Pons (tissue), 1 donor: ENCODE results near the gene STON2.
A peak's percentile ranks its signal among the peaks of the same experiment; 100 is the strongest.
"Not testable (repeated sequence)": the region's sequence is repeated elsewhere in the genome, so short reads cannot be mapped to it uniquely, and the experiment has no call there.

ENCODE experiments used
- DNase-seq: peaks from one replicate; pipeline ENCODE4 v3.0.0-alpha.2; 2016; ENCODE audit warnings: low spot score

The STON2 gene, protein sequence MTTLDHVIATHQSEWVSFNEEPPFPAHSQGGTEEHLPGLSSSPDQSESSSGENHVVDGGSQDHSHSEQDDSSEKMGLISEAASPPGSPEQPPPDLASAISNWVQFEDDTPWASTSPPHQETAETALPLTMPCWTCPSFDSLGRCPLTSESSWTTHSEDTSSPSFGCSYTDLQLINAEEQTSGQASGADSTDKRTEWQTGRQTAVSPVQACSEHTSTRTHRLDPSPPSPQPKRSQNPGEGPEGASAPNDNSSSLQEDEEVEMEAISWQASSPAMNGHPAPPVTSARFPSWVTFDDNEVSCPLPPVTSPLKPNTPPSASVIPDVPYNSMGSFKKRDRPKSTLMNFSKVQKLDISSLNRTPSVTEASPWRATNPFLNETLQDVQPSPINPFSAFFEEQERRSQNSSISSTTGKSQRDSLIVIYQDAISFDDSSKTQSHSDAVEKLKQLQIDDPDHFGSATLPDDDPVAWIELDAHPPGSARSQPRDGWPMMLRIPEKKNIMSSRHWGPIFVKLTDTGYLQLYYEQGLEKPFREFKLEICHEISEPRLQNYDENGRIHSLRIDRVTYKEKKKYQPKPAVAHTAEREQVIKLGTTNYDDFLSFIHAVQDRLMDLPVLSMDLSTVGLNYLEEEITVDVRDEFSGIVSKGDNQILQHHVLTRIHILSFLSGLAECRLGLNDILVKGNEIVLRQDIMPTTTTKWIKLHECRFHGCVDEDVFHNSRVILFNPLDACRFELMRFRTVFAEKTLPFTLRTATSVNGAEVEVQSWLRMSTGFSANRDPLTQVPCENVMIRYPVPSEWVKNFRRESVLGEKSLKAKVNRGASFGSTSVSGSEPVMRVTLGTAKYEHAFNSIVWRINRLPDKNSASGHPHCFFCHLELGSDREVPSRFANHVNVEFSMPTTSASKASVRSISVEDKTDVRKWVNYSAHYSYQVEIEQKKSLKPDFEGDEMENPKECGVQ

DNA sequence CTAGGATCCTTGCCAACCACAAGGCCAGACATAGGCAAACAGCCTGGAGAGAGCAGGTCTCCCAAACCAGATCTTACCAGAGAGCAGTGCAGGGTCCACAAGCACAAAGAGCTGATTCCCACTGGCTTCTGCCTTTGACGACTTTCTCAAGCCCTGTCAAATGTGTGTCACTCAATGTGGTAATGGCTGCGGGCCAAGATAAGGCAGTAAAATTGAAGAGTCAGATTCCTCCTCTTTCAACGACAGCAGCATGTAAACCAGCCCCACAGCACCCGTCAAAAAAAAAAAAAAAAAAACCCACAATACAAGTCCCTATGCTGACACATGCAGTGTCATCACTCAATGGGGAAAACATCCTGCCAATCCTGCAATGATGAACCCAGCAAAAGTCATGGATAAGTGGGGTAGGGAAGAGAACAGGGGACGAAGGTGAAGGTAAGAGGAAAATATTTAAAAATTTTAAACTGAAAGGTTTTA lies at the start of gene STON2:
STON2 (minus strand) TSS at position 123 of the 477 bp plus-strand sequence. CDS start 1,942 bp downstream, outside the sequence.
- DNase-seq: peak; percentile 48

DNA sequence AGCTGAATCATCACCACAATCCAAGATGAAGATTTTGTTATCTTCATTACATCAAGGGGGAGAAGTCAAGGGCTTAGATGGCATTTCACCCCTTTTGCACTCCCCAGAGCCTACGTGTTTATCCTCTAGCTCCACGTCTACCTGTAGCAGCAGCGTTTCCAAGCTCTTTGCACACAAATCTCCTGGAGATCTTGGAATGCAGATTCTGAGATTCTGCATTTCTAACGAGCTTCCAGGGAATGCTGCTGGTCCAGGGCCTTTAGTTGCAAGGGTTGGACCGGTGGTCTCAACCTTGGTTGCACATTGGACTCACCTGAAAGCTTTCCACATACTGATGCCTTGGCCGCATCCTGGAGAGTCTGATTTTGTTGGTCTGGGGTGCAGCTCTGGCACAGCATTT lies 49.5 kb upstream of the STON2 start:
- DNase-seq: no peak

DNA sequence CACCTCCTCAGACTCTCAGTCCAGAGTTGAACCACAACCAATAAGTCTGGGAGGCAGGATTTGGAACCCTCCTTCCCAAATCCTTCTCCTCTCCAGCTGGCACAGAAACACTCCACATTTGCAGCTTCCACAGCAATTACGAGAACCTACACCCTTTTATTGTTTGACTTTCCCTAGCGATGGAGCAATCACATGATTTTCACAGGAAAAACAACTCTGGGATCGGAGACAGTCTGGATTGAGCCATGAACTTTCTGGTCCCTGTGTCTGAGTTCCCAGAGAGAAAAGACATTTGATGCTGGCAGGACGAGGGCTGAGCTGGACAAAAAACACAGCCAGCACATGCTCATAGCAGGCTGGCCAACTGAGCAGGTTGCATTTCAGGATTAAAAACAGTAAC lies 49.0 kb upstream of the STON2 start:
- peak; percentile 41 for DNase-seq

DNA sequence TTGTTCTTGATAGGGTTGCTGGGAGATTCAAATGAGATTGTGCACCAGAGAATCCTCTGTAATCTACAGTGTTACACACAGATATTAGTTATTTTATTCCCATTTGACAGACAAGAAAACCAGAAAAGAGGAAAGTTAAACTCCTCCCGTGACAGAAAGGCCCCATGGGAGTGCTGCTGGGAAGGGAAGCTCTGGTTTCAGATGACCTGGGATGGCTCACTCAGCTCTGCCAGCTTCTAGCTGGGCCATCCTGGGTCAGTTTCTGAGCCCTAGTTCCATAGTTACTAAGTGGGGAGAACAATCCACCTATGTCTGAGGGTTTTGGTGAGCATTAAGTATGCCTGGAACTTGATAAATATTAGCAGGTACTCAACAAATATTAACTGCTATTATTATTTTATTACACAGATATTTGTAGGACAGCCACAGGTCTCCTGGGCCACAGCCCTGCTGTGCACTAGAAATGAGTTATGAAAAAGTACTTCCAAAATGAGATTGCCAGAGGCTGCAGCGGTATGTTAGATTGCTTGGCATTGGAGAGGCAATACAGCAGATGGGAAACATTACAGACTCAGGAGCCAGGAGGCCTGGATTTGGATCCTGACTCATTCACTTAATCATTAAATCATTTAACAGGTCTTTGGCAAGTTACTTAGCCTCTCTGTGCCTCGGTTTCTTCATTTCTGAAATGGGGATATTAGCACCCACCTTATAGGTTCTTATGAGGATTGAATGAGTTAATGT lies 47.1 kb upstream of the STON2 start:
- no peak for DNase-seq

DNA sequence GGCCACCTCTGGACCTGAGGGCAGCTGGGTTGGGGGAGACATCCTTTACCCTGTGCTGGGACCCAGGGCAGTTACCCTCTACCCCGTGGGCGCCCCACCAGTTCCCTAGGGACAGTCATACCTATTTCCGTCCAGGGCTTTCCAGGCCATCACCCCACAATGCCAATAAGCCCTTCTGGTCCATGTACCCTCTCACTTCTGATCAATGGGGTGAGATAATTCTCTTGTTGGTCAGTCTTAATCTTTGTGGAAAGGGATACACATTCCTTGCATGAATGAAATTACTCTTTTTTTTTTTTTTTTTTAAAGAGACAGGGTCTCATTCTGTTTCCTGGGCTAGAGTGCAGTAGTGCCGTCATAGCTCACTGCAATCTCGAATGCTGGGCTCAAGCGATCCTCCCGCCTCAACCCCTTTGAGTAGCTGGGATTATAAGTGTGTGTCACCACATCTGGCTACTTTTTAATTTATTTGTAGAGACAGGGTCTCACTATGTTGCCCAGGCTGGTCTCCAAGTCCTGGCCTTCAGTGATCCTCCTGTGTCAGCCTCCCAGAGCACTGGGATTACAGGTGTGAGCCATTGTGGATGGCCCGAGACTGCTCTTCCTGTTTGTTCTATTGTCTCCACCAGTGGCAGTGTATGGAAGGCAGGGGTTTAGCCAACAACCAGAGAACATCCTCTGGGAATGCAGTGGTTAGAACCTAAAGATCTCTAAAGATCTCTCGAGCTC lies 46.3 kb upstream of the STON2 start:
- DNase-seq: no peak

DNA sequence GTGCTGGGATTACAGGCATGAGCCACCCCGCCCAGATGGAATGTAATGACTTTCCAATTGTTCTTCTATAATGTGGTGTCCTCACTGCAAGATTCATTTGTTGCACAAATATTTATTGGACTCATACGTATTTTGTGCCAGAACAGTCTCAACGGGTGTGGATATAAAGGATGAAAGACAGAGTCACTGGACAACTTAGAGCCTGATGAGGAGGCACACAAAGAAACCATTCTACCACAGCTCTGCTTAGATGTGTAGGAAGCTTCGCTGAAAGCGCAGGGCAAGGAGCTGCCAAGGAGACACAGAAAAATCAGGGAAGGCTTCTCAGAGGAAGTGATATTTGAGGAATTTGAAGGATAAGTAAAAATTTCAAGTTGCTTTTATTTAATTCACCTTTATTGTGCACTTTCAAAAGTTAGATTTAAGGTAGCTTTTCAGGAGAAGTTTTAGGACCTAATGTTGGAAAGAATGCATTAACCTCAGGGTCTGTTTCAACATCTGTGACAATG lies 41.6 kb upstream of the STON2 start:
- no peak for DNase-seq

DNA sequence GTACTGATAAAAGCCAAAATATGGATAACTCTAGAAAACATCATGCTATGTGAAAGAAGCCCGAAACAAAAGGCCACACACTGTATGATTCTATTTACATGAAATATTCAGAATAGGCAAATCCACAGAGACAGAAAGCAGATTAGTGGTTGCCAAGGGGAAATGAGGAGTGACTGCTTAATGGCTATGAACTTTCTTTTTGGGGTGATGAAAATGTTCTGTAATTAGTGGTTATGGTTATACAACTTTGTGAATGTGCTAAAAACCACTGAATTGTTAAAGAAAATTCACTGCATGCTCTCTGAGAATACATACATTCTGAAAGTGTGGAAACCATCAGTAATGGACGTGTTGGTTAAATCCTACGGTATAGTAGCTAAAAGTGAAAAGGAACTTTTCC lies 39.9 kb upstream of the STON2 start:
- no peak for DNase-seq

DNA sequence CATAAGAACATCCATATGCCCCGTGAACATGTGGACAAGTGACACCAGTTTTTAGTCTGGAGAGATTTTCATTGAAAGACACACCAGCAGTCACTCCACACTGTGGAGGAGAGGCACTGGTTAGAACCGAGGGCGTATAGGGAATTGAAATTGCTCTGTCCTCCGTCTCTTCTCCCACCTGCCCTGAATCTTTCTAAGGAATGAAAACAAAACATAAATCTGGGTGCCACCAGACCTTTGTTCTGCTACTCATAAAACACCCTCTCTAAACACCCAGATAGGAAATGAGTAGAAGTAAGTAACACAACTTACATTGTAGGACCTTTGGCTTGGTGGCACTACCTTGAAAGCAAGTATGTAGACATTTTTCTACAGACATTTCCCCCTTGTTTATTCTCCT lies 37.1 kb upstream of the STON2 start:
- DNase-seq: no peak

DNA sequence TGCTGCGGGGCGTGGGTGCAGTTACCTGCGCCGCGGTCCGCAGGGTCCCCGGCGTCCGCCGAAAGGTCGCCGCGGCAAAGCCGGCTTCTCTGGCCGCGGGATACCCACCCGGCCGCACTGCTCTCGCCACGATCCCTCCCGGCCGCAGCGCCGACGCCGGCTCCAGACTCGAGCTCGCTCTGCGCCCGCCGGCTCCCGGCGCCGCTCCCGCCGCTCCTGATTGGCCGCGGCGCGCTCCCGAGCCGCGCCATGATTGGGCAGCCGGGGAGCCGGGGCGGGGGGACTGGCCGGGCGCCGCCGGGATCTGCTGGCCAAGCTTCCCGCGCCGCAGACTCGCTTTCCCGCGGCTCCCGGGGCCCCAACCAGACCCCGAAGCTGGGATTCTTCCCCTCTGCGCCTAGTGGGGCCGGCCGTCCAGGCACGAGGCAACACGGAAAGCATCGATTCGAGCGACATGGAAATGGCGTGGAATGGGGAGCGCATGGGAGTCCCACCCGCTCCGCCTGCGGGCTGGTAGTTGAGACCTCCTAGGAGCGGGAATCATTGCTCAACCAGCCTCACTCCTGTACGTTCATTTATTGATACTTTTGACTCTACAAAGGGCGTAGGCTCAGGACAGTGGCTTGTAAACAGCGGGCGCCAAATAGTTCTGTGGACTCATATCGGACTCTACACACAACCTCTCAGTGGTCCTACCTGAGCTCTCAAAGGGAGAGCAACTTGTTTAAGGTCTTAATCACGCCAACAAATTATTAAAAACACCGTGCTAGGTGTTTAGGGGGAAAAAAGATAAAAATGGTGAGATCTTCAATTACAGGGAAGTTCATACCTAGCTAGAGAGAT lies 36.4 kb upstream of the STON2 start:
- peak; percentile 72 for DNase-seq

DNA sequence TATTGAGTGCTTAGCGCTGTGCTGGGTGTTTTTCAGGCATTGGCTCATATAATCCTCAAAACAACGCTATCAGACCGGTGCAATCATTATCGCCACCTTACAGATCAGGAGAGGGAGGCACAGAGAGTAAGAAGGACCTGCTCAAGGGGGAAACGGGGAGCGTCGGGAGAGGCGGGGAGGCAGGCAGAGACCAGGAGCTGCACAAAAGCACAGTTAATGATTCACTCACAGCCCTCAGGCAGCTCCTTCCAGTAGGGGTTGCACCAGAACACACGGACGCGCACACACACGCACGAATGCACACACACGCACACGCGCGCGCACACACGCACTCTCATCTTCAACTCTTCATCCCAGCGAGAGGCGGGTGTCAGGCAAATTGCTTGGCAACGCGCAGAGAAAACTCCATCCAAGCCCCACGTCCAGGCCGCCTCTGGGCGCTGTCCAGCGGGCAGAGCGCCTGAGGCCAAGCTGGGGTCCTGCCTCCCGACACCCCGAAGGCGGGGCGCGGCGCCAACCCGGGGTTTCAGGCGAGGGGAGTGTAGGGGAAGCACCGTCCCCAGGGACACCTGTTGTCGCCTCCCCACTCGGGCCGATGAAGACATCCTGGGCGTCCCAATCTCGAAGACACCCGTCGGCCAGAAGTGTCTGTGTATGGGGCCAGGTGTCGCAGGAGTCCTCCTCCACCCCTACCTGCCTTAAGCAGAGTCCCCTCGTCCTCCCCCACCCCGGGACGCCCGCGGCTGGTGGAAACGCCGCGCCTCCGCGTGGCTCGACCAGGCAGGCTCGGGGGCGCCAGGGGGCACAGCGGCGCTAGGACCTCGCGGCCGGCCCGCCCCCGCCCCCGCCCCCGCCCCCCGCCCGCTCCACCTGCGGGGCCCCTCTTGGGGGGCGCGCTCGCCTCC lies 35.5 kb upstream of the STON2 start:
- DNase-seq: peak; percentile 42

DNA sequence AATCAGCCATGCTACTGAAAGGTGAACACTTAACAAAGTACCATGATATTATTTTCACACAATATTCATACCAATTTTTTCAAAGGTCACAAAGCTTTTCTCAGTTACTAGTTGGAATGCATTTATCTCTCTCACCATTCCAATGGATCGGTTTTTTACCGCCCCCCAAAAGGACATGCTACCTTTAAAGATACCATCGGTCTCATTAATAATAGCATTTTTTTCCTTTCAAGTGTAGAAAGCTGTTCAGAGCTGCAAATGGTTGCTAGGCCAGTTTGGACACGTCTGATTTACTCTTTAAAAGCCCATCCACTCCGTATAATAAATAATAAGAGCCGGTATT lies 34.9 kb upstream of the STON2 start:
- DNase-seq: no peak

DNA sequence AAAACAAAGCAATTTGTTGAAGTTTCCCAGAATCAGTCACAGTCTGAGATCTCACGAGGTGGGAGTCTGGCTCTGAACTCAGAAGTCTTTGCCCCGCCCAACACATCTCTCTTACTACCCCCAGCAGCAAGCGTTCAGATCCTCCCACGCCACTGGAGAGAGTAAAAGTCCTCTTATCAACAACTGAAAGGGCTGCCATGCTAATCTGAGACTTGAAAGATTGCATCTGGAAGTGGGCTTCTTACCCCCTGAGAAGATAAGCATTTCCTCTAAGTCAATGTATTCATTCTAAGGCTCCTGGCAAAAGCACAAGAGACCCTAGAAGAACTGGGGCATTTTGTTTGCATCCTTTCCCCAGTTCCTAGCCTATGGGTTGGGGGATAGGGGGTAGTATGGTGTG lies 34.1 kb upstream of the STON2 start:
- DNase-seq: no peak

DNA sequence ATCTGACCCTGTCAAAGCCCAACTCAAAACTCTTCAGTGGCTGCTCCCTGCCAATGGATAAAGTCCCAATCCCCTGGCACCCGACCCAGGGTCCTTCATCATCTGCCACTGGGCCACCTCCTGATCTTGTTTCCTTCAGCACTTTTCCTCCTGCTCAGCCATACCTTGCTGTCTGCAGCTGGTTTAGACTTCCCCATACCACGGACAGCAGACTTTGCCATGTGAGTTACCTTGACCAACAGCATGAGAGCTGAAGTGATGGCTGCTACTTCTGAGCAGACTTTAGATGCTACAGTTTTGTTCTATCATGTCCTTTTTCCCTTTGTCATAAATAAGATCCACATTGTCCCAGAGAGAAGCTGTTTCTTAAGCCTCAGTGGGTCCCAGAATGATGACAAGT lies 33.3 kb upstream of the STON2 start:
- DNase-seq: no peak

DNA sequence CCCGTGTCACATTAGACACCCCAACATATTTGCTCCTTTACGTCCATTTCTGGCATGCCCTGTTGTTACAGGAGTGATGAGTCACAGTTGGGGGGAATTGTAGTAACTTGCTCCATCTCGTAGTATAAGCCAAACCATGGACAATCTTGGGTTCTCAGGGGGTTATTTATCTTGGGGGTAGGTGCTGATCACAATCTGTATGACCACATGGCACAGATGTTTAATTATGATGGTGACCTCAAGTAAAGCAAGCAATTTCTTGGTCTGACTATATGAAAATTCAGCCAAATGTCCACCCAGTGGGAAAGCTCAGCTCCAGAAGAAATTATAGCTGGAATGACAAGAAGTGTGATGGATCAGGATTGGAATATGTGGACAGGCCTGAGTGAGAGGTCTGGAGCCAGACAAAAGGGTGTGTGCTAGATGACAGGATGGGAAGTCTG lies 32.1 kb upstream of the STON2 start:
- DNase-seq: no peak

DNA sequence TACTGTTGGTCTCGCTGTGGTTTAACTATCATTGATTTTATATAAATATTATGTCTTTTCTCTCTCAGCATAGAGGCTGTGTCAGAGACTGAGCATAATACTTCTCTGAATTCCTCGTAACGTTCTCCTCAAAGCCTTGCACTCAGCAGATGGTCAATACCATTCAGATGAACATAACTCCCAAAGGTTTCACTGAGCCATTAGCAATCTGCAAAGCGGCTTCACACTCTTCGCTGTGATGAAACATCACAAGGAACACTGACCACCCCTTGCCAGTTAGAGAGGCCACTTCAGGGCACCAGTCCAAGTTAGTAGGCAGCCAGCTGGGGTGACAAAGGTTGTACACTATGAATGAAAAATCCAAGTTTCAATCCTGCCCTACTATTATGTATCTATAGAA lies 30.1 kb upstream of the STON2 start:
- no peak for DNase-seq

DNA sequence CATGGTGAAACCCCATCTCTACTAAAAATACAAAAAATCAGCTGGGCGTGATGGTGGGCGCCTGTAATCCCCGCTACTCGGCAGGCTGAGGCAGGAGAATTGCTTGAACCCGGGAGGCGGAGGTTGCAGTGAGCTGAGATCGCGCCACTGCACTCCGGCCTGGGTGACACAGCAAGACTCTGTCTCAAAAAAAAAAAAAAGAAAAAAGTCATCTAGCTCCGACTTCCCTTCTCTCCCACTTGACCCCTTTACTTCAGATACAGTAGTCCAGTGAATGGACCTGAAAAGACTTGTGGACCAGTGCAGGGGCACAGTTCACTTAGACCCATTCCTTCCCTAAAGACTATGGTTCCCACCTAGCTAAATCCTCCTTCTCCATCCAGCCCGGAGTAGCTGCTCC lies 29.6 kb upstream of the STON2 start:
- not testable (repeated sequence) for DNase-seq

DNA sequence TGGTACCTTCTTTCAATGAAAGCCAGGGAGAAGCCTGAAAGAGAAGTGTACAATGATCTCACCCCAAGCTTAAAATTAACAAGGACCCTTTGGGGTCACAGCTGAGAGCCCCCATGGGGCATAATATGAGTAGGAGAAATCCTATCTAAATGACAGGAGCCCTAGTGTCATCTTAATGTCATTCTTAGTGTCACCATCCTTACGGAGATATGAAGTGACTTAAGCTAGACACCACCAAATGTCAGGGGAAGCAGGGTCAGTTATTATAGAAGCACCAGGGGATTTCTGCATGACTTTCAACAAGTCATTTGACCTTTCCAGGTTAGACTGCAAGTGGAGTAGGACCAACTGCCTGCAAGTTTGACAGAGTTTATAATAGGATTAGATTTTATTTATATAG lies 28.9 kb upstream of the STON2 start:
- no peak for DNase-seq

DNA sequence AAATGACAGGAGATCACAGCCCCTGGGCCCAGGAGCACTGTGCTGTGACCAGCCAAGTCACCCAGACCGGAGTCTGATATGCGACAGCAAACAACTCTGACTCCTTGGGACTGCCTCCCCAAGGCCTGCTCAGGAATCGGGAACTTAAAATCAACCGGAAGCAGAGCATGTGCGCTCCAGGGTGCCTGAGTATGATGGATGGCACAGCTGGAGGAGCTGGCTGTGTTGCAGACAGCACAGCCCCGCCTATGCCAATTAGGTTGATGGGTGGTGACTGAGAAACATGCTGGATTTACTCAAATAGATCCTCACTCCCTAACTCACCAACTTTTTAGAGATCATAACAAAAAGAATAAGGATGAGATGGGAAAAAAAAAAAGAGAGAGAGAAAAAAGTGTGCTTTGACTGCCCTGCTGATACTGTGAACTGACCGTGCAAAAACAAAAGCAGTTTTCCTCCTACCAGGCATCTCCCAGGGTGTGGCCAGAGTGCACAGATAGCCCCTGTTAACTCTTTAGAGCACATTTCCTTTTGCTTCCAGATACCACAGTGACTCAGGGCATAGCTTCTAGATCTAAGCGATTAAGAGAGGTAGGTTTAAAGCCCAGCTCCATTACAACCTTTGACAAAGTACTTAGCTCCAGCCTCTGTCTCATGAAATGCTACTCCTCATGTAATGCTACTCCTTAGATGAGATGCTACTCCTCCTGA lies 27.4 kb upstream of the STON2 start:
- no peak for DNase-seq

DNA sequence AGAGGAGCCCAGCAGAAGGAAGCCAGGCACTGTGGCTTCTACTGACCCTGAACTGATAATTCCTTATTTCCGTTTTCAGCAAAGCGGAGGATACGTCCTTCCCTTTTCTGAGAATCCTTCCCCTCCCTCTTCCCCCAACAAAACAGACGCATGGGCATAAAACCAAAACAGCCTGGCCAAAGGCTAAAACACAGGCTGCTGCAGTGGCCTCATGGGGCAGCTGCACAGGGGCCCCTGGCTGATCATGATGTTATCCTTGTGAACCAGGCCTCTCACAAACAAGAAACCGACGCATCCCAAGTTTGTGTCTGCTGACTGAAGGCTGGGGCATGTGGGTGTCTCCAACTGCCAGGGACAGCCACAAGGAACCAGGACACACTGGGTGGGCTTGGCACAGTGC lies 23.4 kb upstream of the STON2 start:
- DNase-seq: peak; percentile 54
